Body of pancreas (tissue), 4 donors: ENCODE measurements around the gene F2R.

Experiments
- POLR2A ChIP-seq, 3 donors: fragments of 450-650 bp; IDR thresholded peaks; one replicate each; pipeline ENCODE4 v1.6.1; 2016; ENCODE audit warnings: antibody characterized with exemption in 3 of 3, mild to moderate bottlenecking in 2 of 3
- TF ChIP-seq, protein P1 (sequence below), 7 experiments: fragments of 450-650 bp in 4 of 7; fragments of 200-600 bp in 3 of 7; sonication (generic) in 3 of 7; IDR thresholded peaks; one replicate each; pipeline ENCODE4 v1.5.1; 2016 to 2019; ENCODE audit warnings: antibody characterized with exemption in 7 of 7

DNA sequence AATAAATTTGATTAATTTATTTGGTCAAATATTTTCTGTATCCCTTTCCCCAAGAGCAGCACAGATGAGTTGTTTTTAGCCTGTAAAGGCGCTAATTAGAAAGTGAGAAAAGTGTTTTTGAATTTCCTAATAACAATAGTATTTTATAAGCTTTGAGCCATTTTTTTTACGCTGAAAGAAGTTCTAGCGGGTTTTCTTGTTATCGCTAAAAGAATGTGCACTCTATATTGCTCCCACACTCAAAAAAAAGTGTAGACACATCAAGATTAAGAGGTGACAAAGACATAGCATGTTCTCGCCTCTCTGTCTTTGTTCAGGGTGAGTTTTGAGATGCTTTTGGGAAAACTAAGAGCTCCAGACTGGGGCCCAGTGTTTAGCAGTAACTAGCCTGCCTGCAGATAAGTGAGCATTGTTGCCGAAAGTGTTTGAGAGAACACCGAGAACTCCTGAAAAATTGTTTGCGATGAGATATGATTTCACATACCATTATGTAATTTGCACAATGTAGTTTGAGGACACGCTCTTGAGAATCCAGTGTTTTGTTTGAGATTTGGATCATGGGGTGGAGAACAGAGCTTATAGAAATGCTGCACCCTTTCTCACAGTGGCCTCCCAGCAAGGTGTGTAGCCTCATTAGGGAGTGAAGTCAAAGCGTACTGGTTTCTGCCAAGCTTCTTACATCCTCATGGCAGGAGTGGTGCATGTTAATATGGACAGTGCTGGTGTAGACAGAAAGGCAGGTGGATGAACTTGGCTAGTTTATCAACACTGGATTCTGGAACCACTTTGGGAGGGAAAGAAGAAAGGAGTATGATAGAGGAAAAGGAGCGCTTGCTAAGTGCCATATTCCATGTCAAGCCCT is 1.5 kb downstream of the F2R start:
- TF ChIP-seq, protein P1, sequence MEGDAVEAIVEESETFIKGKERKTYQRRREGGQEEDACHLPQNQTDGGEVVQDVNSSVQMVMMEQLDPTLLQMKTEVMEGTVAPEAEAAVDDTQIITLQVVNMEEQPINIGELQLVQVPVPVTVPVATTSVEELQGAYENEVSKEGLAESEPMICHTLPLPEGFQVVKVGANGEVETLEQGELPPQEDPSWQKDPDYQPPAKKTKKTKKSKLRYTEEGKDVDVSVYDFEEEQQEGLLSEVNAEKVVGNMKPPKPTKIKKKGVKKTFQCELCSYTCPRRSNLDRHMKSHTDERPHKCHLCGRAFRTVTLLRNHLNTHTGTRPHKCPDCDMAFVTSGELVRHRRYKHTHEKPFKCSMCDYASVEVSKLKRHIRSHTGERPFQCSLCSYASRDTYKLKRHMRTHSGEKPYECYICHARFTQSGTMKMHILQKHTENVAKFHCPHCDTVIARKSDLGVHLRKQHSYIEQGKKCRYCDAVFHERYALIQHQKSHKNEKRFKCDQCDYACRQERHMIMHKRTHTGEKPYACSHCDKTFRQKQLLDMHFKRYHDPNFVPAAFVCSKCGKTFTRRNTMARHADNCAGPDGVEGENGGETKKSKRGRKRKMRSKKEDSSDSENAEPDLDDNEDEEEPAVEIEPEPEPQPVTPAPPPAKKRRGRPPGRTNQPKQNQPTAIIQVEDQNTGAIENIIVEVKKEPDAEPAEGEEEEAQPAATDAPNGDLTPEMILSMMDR (IDR thresholded peaks at IDR 0.05): no peak
- TF ChIP-seq POLR2A (IDR thresholded peaks at IDR 0.05): no peak
